Measurements from ENCODE around the gene DTNBP1.

GRCh38 chr6:15657290-15657689, 5.5 kb downstream of the DTNBP1 start:
- TF ChIP-seq ZNF274 (IDR thresholded peaks at IDR 0.05; ENCODE audit: low read depth, low read length) = no peak
- no peak for TF ChIP-seq YY1 (IDR thresholded peaks at IDR 0.05; ENCODE audit: insufficient read depth, insufficient read length)
- TF ChIP-seq SUZ12 (IDR thresholded peaks at IDR 0.05; ENCODE audit: extremely low read depth, insufficient read depth, insufficient read length) = no peak

All from NT2/D1 (cell line).